ENCODE results near the gene ARHGEF3.

The ARHGEF3 gene

GRCh38 chr3:56819016-56819809, 17.5 kb upstream of the ARHGEF3 start:
- DNase-seq: no peak

- no peak for DNase-seq
These were observed 16.6 kb upstream of the ARHGEF3 start for GRCh38 chr3:56818156-56818985.

GRCh38 chr3:56817646-56818045, 15.9 kb upstream of the ARHGEF3 start:
- no peak for DNase-seq

GRCh38 chr3:56816061-56816460, 14.3 kb upstream of the ARHGEF3 start:
- no peak for DNase-seq

GRCh38 chr3:56815589-56815988, 13.8 kb upstream of the ARHGEF3 start:
- no peak for DNase-seq

- no peak for DNase-seq
These were observed 11.9 kb upstream of the ARHGEF3 start for GRCh38 chr3:56813653-56813960.

GRCh38 chr3:56812754-56813652, 11.3 kb upstream of the ARHGEF3 start:
- DNase-seq: no peak

- no peak for DNase-seq
These were observed 9.9 kb upstream of the ARHGEF3 start for GRCh38 chr3:56811546-56812202.

- DNase-seq: no peak
These were observed 9.1 kb upstream of the ARHGEF3 start for GRCh38 chr3:56810577-56811545.

GRCh38 chr3:56806407-56806806, 4.7 kb upstream of the ARHGEF3 start:
- no peak for DNase-seq

- no peak for DNase-seq
These were observed 1.0 kb upstream of the ARHGEF3 start for GRCh38 chr3:56802790-56803189.

GRCh38 chr3:56802378-56802745, 613 bp upstream of the ARHGEF3 start:
- DNase-seq: no peak

- DNase-seq: peak; percentile 68 to 69
These were observed 702 bp downstream of the ARHGEF3 start for GRCh38 chr3:56800832-56801661.

- peak; percentile 80 to 82 for DNase-seq
These were observed 1.5 kb downstream of the ARHGEF3 start for GRCh38 chr3:56800130-56800831.

- peak in 1 of 2 experiments; percentile 26 for DNase-seq
These were observed 2.4 kb downstream of the ARHGEF3 start for GRCh38 chr3:56799251-56799882.

GRCh38 chr3:56796996-56797395, 4.8 kb downstream of the ARHGEF3 start:
- DNase-seq: peak in 1 of 2 experiments; percentile 12

- no peak for DNase-seq
These were observed 5.5 kb downstream of the ARHGEF3 start for GRCh38 chr3:56796202-56796601.

- peak in 1 of 2 experiments; percentile 21 for DNase-seq
These were observed 5.9 kb downstream of the ARHGEF3 start for GRCh38 chr3:56795829-56796185.

- DNase-seq: peak in 1 of 2 experiments; percentile 9
These were observed 6.5 kb downstream of the ARHGEF3 start for GRCh38 chr3:56795097-56795828.

All from activated T-cell treated with anti-CD3 and anti-CD28 coated beads, Interleukin-2, amount 50 U/mL, for 48 hours (primary cell).